ENCODE data around the gene SORL1.
A peak's percentile ranks its signal among the peaks of the same experiment; 100 is the strongest.

The SORL1 gene

GRCh38 chr11:121474680-121475079 is 22.6 kb downstream of the SORL1 start:
- no peak for DNase-seq

- DNase-seq = no peak
Measured at GRCh38 chr11:121476379-121477032, 24.4 kb downstream of the SORL1 start.

- no peak for DNase-seq
Measured at GRCh38 chr11:121478226-121478894, 26.2 kb downstream of the SORL1 start.

GRCh38 chr11:121478895-121479697 is 27.0 kb downstream of the SORL1 start:
- DNase-seq = no peak

- no peak for DNase-seq
Measured at GRCh38 chr11:121479698-121480238, 27.7 kb downstream of the SORL1 start.

GRCh38 chr11:121481484-121482230 is 29.5 kb downstream of the SORL1 start:
- DNase-seq = peak; percentile 47

- peak; percentile 59 for DNase-seq
Measured at GRCh38 chr11:121482231-121483129, 30.4 kb downstream of the SORL1 start.

- DNase-seq = no peak
Measured at GRCh38 chr11:121483805-121484480, 31.8 kb downstream of the SORL1 start.

GRCh38 chr11:121485216-121485615 is 33.1 kb downstream of the SORL1 start:
- DNase-seq = no peak

- DNase-seq = no peak
Measured at GRCh38 chr11:121486054-121486453, 33.9 kb downstream of the SORL1 start.

GRCh38 chr11:121487191-121487590 is 35.1 kb downstream of the SORL1 start:
- DNase-seq = no peak

- no peak for DNase-seq
Measured at GRCh38 chr11:121488170-121488569, 36.1 kb downstream of the SORL1 start.

GRCh38 chr11:121488641-121489040 is 36.5 kb downstream of the SORL1 start:
- DNase-seq = no peak

GRCh38 chr11:121489823-121490222 is 37.7 kb downstream of the SORL1 start:
- DNase-seq = no peak

- peak; percentile 64 for DNase-seq
Measured at GRCh38 chr11:121494355-121495099, 42.4 kb downstream of the SORL1 start.

GRCh38 chr11:121497176-121497998 is 45.3 kb downstream of the SORL1 start:
- no peak for DNase-seq

GRCh38 chr11:121499405-121499804 is 47.3 kb downstream of the SORL1 start:
- no peak for DNase-seq

GRCh38 chr11:121500275-121500674 is 48.2 kb downstream of the SORL1 start:
- DNase-seq = no peak

GRCh38 chr11:121500717-121501116 is 48.6 kb downstream of the SORL1 start:
- no peak for DNase-seq

Measured in stimulated activated CD8-positive, alpha-beta memory T cell treated with anti-CD3 and anti-CD28 coated beads, Interleukin-4, amount 100 ng/mL, for 48 hours (primary cell).